Effector memory CD4-positive, alpha-beta T cell (primary cell): ENCODE data around the gene ALMS1.
"Not testable (repeated sequence)": the region's sequence is repeated elsewhere in the genome, so short reads cannot be mapped to it uniquely, and the experiment has no call there.

Source experiments
- DNase-seq, 3 donors: peaks; one replicate each; pipeline ENCODE4 v3.0.0-alpha.2; 2020
- H3K27ac ChIP-seq: 2 replicates; pipeline ENCODE4 v1.7.0; 2013; ENCODE audit warnings: mild to moderate bottlenecking, low read length, moderate library complexity; ENCODE audit not compliant: insufficient read depth, poor library complexity, severe bottlenecking
- H3K27me3 ChIP-seq: replicated peaks from 2 replicates; pipeline ENCODE4 v1.7.0; 2013; ENCODE audit warnings: mild to moderate bottlenecking, low read length; ENCODE audit not compliant: insufficient read depth, control insufficient read depth, poor library complexity, severe bottlenecking
- H3K36me3 ChIP-seq: 2 replicates; pipeline ENCODE4 v1.7.0; 2013; ENCODE audit warnings: mild to moderate bottlenecking, low read length, moderate library complexity; ENCODE audit not compliant: control insufficient read depth, insufficient read depth
- H3K4me1 ChIP-seq: 2 replicates; pipeline ENCODE4 v1.7.0; 2013; ENCODE audit warnings: low read length, mild to moderate bottlenecking; ENCODE audit not compliant: control insufficient read depth, insufficient read depth, poor library complexity, severe bottlenecking
- H3K4me3 ChIP-seq: 2 replicates; pipeline ENCODE4 v1.7.0; 2013; ENCODE audit warnings: low read length, low read depth, mild to moderate bottlenecking; ENCODE audit not compliant: insufficient read depth, poor library complexity, severe bottlenecking
- H3K9me3 ChIP-seq: 2 replicates; pipeline ENCODE4 v1.7.0; 2013; ENCODE audit warnings: mild to moderate bottlenecking, low read length, moderate library complexity; ENCODE audit not compliant: control insufficient read depth

ALMS1 gene

GRCh38 chr2:73647690-73648089 is 262.1 kb downstream of the ALMS1 start:
- H3K4me1 ChIP-seq, H3K27me3 ChIP-seq, H3K9me3 ChIP-seq, DNase-seq, H3K27ac ChIP-seq, H3K36me3 ChIP-seq, H3K4me3 ChIP-seq: not testable (repeated sequence)

- Histone ChIP-seq H3K36me3 (no peaks in the 10 kb centered on the region), H3K9me3 (no peaks in the 10 kb centered on the region), H3K4me1 (no peaks in the 10 kb centered on the region), H3K27ac (no peak overlapping the region), H3K4me3 (no peak overlapping the region), H3K27me3 (no peaks in the 10 kb centered on the region)
- no peak for DNase-seq
These were observed 266.1 kb downstream of the ALMS1 start for GRCh38 chr2:73651591-73652230.

GRCh38 chr2:73652348-73652747 is 266.7 kb downstream of the ALMS1 start:
- H3K9me3 ChIP-seq, result no peaks in the 10 kb centered on the region
- no peaks in the 10 kb centered on the region for H3K27me3 ChIP-seq
- H3K27ac ChIP-seq, result no peak overlapping the region
- H3K4me3 ChIP-seq, result no peak overlapping the region
- DNase-seq, result no peak
- no peaks in the 10 kb centered on the region for H3K4me1 ChIP-seq
- H3K36me3 ChIP-seq, result no peaks in the 10 kb centered on the region

GRCh38 chr2:73654175-73654574 is 268.5 kb downstream of the ALMS1 start:
- Histone ChIP-seq H3K9me3 (no peaks in the 10 kb centered on the region), H3K27me3 (no peaks in the 10 kb centered on the region), H3K4me1 (no peaks in the 10 kb centered on the region), H3K4me3 (no peak overlapping the region), H3K27ac (no peak overlapping the region), H3K36me3 (no peaks in the 10 kb centered on the region)
- DNase-seq, result no peak
